GM19324 (cell line): Measurements from ENCODE around the gene CDH23.

ENCODE experiments used
- ATAC-seq: cut with Tn5 transposase; IDR thresholded peaks from one replicate; pipeline ENCODE4 v1.9.1; 2021; ENCODE audit warnings: mild to moderate bottlenecking, moderate library complexity; ENCODE audit not compliant: unreplicated experiment, low FRiP score

Gene CDH23

GRCh38 chr10:71436268-71437125, 39.8 kb downstream of the CDH23 start:
- no peak for ATAC-seq

- no peak for ATAC-seq
These were observed 40.9 kb downstream of the CDH23 start for GRCh38 chr10:71437537-71438092.

- no peak for ATAC-seq
These were observed 42.0 kb downstream of the CDH23 start for GRCh38 chr10:71438761-71439160.

GRCh38 chr10:71439670-71440425, 43.1 kb downstream of the CDH23 start:
- no peak for ATAC-seq

- no peak for ATAC-seq
These were observed 43.9 kb downstream of the CDH23 start for GRCh38 chr10:71440506-71441035.

GRCh38 chr10:71442000-71442399, 45.3 kb downstream of the CDH23 start:
- no peak for ATAC-seq

GRCh38 chr10:71442859-71443570, 46.3 kb downstream of the CDH23 start:
- no peak for ATAC-seq

GRCh38 chr10:71443676-71444075, 47.0 kb downstream of the CDH23 start:
- no peak for ATAC-seq

- ATAC-seq, result no peak
These were observed 47.7 kb downstream of the CDH23 start for GRCh38 chr10:71444284-71445054.

GRCh38 chr10:71447676-71448075, 51.0 kb downstream of the CDH23 start:
- ATAC-seq, result no peak

- ATAC-seq, result no peak
These were observed 51.4 kb downstream of the CDH23 start for GRCh38 chr10:71448146-71448545.

GRCh38 chr10:71449026-71449425, 52.3 kb downstream of the CDH23 start:
- no peak for ATAC-seq

GRCh38 chr10:71451754-71452153, 55.0 kb downstream of the CDH23 start:
- ATAC-seq, result no peak

- no peak for ATAC-seq
These were observed 56.5 kb downstream of the CDH23 start for GRCh38 chr10:71453186-71453585.

- ATAC-seq, result no peak
These were observed 57.6 kb downstream of the CDH23 start for GRCh38 chr10:71454347-71454746.

- ATAC-seq, result no peak
These were observed 58.3 kb downstream of the CDH23 start for GRCh38 chr10:71455035-71455434.

- ATAC-seq, result no peak
These were observed 59.9 kb downstream of the CDH23 start for GRCh38 chr10:71456631-71457030.

GRCh38 chr10:71457908-71458307, 61.2 kb downstream of the CDH23 start:
- no peak for ATAC-seq

- no peak for ATAC-seq
These were observed 61.7 kb downstream of the CDH23 start for GRCh38 chr10:71458387-71458786.

- no peak for ATAC-seq
These were observed 62.8 kb downstream of the CDH23 start for GRCh38 chr10:71459513-71459912.
